Measurements from ENCODE around the gene SIPA1L3. TPM values are rescaled to one million over a fixed set of nuclear protein-coding genes. Genes with fewer than 3 reads are reported as not detected.

The SIPA1L3 gene
- total RNA-seq, 1 experiment from 2014 or later = 66.3 TPM

DNA sequence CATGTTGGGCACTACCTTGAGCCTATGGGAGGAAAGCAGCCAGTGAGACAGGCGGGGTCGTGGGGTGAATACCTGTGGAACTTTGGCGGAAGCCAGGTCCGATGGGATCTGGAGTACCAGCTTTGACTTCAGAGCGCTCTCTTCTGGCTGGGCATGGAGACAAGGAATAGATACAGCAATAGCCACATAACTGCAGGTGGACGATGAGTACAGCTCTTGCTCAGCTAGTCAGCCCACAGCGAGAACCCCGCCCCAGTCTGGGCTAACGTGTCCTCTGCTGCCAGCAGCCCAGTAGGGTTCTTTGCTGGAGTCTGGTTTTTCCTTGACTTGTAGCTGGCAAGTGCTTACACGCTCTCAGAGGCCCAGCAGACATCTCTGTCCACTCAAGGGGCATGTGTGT lies 83.4 kb downstream of the SIPA1L3 start:
- ChIA-PET POLR2A (interaction anchor here (0.6 kb wide), 1 partner anchor 125 kb away, joined by 4 read pairs; no protein-coding TSS in a partner anchor), CTCF (interaction anchor here (0.6 kb wide), 1 partner anchor 71 kb away, joined by 6 read pairs; no protein-coding TSS in a partner anchor)
- ATAC-seq = no peak

DNA sequence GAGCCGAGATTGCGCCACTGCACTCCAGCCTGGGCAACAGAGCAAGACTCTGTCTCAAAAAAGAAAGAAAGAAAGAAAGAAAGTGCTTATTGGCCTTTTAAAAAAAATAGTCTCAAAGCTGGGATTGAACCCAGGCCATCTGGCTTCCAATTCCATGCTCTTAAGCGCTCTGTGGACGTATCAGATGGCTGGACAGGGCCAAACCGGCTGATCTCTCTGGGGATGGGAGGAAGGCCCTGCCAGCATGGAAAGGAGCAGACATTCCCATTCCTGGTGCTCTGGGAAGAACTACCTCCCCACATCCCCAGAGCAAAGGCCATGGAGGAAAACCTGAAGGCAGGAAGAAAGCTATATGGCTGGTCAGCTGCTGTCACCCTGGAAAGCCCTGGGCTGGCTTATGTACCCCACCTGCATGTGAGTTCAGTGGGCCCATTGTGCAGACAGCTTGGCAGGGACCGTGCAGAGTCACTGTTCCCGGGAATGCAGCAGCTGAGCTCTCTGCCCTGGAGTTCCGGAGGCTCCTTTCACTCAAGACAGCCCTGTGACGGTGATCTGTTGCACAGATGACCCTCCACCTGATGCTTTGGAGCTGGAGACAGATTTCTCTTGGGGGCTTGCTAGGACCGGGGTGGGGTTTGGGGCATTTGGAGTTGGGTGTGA lies 84.3 kb downstream of the SIPA1L3 start:
- H3K36me3 ChIP-seq (ENCODE audit: control insufficient read depth, insufficient read depth, low read length) = no peaks in the 10 kb centered on the region
- ChIA-PET CTCF (interaction anchor here (0.7 kb wide), 2 partner anchors 13 to 643 kb away, joined by 3 to 5 read pairs; no protein-coding TSS in a partner anchor), POLR2A (interaction anchor here (0.6 to 1.2 kb wide), 2 partner anchors 13 to 126 kb away, joined by 4 to 5 read pairs; no protein-coding TSS in a partner anchor)
- H3K4me1 ChIP-seq (ENCODE audit: control insufficient read depth, insufficient read depth, low read length) = 0 out of 2 replicates have a peak, but pooled peaks cover 2% of the 10 kb centered on the region
- H3K4me3 ChIP-seq (ENCODE audit: low read depth in 2 of 2, low read length in 2 of 2) = no peak overlapping the region
- TF ChIP-seq TCF7L2 (IDR thresholded peaks at IDR 0.05; ENCODE audit: low read depth, low read length) = no peak
- TF ChIP-seq, protein P1, sequence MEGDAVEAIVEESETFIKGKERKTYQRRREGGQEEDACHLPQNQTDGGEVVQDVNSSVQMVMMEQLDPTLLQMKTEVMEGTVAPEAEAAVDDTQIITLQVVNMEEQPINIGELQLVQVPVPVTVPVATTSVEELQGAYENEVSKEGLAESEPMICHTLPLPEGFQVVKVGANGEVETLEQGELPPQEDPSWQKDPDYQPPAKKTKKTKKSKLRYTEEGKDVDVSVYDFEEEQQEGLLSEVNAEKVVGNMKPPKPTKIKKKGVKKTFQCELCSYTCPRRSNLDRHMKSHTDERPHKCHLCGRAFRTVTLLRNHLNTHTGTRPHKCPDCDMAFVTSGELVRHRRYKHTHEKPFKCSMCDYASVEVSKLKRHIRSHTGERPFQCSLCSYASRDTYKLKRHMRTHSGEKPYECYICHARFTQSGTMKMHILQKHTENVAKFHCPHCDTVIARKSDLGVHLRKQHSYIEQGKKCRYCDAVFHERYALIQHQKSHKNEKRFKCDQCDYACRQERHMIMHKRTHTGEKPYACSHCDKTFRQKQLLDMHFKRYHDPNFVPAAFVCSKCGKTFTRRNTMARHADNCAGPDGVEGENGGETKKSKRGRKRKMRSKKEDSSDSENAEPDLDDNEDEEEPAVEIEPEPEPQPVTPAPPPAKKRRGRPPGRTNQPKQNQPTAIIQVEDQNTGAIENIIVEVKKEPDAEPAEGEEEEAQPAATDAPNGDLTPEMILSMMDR (IDR thresholded peaks at IDR 0.05) = no peak
- H3K27me3 ChIP-seq (ENCODE audit: control insufficient read depth, insufficient read depth, low read length) = no peaks in the 10 kb centered on the region
- in situ Hi-C loops (cut with HindIII; ENCODE audit: low pct_unique_long_range_greater_than_20kb, low sequenced_read_pairs) = no loop called here
- DNase-seq (ENCODE audit: low read depth, low spot score) (no peak), ATAC-seq (no peak)
- intact Hi-C loops (cut with micrococcal nuclease; ENCODE audit: unreplicated experiment) = no loop called here
- H3K27ac ChIP-seq (ENCODE audit: low read length) = no peak overlapping the region
- no TSS peak for BruUV-seq (replicated peaks)
- no peaks in the 10 kb centered on the region for H3K9me3 ChIP-seq (ENCODE audit: control insufficient read depth, insufficient read depth, low read depth, low read length)

More for the DNA sequence above, 83.4 kb downstream of the SIPA1L3 start:
- Histone ChIP-seq H3K4me3 (ENCODE audit: low read depth in 2 of 2, low read length in 2 of 2) (no peak overlapping the region), H3K27ac (ENCODE audit: low read length) (no peak overlapping the region), H3K36me3 (ENCODE audit: control insufficient read depth, insufficient read depth, low read length) (no peaks in the 10 kb centered on the region), H3K9me3 (ENCODE audit: control insufficient read depth, insufficient read depth, low read depth, low read length) (no peaks in the 10 kb centered on the region), H3K4me1 (ENCODE audit: control insufficient read depth, insufficient read depth, low read length) (0 out of 2 replicates have a peak, but pooled peaks cover 2% of the 10 kb centered on the region), H3K27me3 (ENCODE audit: control insufficient read depth, insufficient read depth, low read length) (no peaks in the 10 kb centered on the region)
- TF ChIP-seq, protein P1 (IDR thresholded peaks at IDR 0.05) = no peak
- TF ChIP-seq, protein P2, sequence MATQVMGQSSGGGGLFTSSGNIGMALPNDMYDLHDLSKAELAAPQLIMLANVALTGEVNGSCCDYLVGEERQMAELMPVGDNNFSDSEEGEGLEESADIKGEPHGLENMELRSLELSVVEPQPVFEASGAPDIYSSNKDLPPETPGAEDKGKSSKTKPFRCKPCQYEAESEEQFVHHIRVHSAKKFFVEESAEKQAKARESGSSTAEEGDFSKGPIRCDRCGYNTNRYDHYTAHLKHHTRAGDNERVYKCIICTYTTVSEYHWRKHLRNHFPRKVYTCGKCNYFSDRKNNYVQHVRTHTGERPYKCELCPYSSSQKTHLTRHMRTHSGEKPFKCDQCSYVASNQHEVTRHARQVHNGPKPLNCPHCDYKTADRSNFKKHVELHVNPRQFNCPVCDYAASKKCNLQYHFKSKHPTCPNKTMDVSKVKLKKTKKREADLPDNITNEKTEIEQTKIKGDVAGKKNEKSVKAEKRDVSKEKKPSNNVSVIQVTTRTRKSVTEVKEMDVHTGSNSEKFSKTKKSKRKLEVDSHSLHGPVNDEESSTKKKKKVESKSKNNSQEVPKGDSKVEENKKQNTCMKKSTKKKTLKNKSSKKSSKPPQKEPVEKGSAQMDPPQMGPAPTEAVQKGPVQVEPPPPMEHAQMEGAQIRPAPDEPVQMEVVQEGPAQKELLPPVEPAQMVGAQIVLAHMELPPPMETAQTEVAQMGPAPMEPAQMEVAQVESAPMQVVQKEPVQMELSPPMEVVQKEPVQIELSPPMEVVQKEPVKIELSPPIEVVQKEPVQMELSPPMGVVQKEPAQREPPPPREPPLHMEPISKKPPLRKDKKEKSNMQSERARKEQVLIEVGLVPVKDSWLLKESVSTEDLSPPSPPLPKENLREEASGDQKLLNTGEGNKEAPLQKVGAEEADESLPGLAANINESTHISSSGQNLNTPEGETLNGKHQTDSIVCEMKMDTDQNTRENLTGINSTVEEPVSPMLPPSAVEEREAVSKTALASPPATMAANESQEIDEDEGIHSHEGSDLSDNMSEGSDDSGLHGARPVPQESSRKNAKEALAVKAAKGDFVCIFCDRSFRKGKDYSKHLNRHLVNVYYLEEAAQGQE (IDR thresholded peaks at IDR 0.05; ENCODE audit: insufficient read depth in 1 of 2, low read depth in 2 of 2, low read length in 1 of 2) = no peak
- TF ChIP-seq SIN3A (IDR thresholded peaks at IDR 0.05; ENCODE audit: borderline replicate concordance, insufficient read depth, low read depth, low read length) (no peak), POLR2AphosphoS5 (IDR thresholded peaks at IDR 0.05; ENCODE audit: low read depth, low read length) (no peak), TCF7L2 (IDR thresholded peaks at IDR 0.05; ENCODE audit: low read depth, low read length) (no peak)
- DNase-seq (ENCODE audit: low read depth, low spot score) = no peak
- BruUV-seq (replicated peaks) = no TSS peak
- intact Hi-C loops (cut with micrococcal nuclease; ENCODE audit: unreplicated experiment) (no loop called here), in situ Hi-C loops (cut with HindIII; ENCODE audit: low pct_unique_long_range_greater_than_20kb, low sequenced_read_pairs) (no loop called here)

Measured in Panc1 (cell line).